Nephron progenitor cell (in vitro differentiated cells): ENCODE data around the gene CYP2R1.

Source experiments
- DNase-seq: peaks from one replicate; pipeline ENCODE4 v3.0.0; 2021
- H3K27ac Mint-ChIP-seq: 2 replicates; pipeline ENCODE4 v1.8.0; 2021; ENCODE audit warnings: mild to moderate bottlenecking, moderate library complexity, mixed read lengths
- H3K27me3 Mint-ChIP-seq: 2 replicates; pipeline ENCODE4 v1.8.0; 2021; ENCODE audit warnings: mild to moderate bottlenecking, low read depth, mixed read lengths; ENCODE audit not compliant: poor library complexity
- H3K36me3 Mint-ChIP-seq: 2 replicates; pipeline ENCODE4 v1.8.0; 2021; ENCODE audit warnings: low read depth, mixed read lengths
- H3K4me1 Mint-ChIP-seq: 2 replicates; pipeline ENCODE4 v1.8.0; 2021; ENCODE audit warnings: mixed read lengths
- H3K4me3 Mint-ChIP-seq: 2 replicates; pipeline ENCODE4 v1.8.0; 2021; ENCODE audit warnings: mild to moderate bottlenecking, moderate library complexity, mixed read lengths
- H3K9me3 Mint-ChIP-seq: 2 replicates; pipeline ENCODE4 v1.8.0; 2021; ENCODE audit warnings: mild to moderate bottlenecking, moderate library complexity, mixed read lengths
- CTCF ChIP-seq: fragments of 200-600 bp; sonication (generic); IDR thresholded peaks from 2 replicates; pipeline ENCODE4 v1.5.0; 2021; ENCODE audit warnings: antibody characterized with exemption

The CYP2R1 gene

DNA sequence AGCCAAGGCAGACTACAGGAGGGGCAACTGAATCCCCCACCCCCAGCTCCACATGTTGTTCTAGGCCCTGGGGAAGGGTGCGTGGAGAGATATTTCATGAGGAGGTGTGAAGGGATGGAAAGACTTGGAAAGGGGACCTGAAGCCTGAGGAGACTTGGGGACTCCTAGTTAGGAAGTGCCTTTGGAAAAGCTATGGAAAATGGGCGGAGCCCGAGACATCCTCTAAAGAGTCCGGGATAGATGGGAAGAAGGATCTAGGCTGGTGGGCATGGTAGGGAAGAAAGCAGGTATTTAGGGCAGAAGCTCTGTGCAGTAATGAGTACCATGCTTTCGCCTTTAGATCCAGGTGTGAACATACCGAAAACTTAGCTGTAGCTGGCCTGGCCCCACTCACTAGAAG is 15.0 kb upstream of the CYP2R1 start:
- no peak overlapping the region for H3K4me3 Mint-ChIP-seq
- H3K27me3 Mint-ChIP-seq = peaks cover 12% of the 10 kb centered on the region
- no peaks in the 10 kb centered on the region for H3K36me3 Mint-ChIP-seq
- H3K27ac Mint-ChIP-seq = no peak overlapping the region
- peaks cover 4% of the 10 kb centered on the region for H3K9me3 Mint-ChIP-seq
- no peak for DNase-seq
- no peaks in the 10 kb centered on the region for H3K4me1 Mint-ChIP-seq
- no peak for TF ChIP-seq CTCF

DNA sequence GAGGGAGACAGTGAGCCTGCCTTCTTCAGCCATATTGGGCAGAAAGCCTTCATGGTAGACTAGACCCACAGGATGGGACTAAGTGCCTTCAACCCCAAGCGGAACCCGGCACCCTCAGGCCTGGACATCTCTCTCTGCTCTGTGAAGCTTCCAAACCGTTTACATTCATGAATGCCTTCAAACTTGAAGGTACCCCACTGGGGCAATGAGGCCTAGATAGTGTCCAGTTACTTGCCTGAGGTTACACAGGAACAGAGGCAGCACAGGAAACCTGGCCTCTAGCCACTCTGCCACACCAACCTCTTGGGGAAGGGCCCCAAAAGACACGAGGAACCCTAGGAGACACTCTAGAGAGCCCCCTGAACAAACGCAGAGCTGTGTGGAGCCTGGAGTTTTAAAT is 14.5 kb upstream of the CYP2R1 start:
- peaks cover 12% of the 10 kb centered on the region for H3K27me3 Mint-ChIP-seq
- no peaks in the 10 kb centered on the region for H3K36me3 Mint-ChIP-seq
- H3K4me1 Mint-ChIP-seq = no peaks in the 10 kb centered on the region
- H3K27ac Mint-ChIP-seq = no peak overlapping the region
- peaks cover 4% of the 10 kb centered on the region for H3K9me3 Mint-ChIP-seq
- DNase-seq = no peak
- H3K4me3 Mint-ChIP-seq = no peak overlapping the region
- no peak for TF ChIP-seq CTCF

GRCh38 chr11:14905104-14906033 is 13.3 kb upstream of the CYP2R1 start:
- H3K9me3 Mint-ChIP-seq = peaks cover 4% of the 10 kb centered on the region
- no peak overlapping the region for H3K27ac Mint-ChIP-seq

GRCh38 chr11:14904745-14905103 is 12.7 kb upstream of the CYP2R1 start:
- no peak overlapping the region for H3K27ac Mint-ChIP-seq
- peak; percentile 41 for TF ChIP-seq CTCF
- H3K36me3 Mint-ChIP-seq = no peaks in the 10 kb centered on the region
- peak; percentile 35 for DNase-seq
- no peak overlapping the region for H3K4me3 Mint-ChIP-seq
- H3K4me1 Mint-ChIP-seq = no peaks in the 10 kb centered on the region
- peaks cover 12% of the 10 kb centered on the region for H3K27me3 Mint-ChIP-seq
- H3K9me3 Mint-ChIP-seq = peaks cover 4% of the 10 kb centered on the region

More at GRCh38 chr11:14905104-14906033, 13.3 kb upstream of the CYP2R1 start:
- Mint-ChIP-seq H3K27me3 (peaks cover 12% of the 10 kb centered on the region), H3K4me1 (no peaks in the 10 kb centered on the region), H3K36me3 (no peaks in the 10 kb centered on the region), H3K4me3 (peak overlapping the region; percentile 64)
- DNase-seq = no peak
- no peak for TF ChIP-seq CTCF

GRCh38 chr11:14902650-14903350 is 10.8 kb upstream of the CYP2R1 start:
- H3K27me3 Mint-ChIP-seq = peaks cover 11% of the 10 kb centered on the region
- no peak for DNase-seq
- no peak for TF ChIP-seq CTCF

More at GRCh38 chr11:14902650-14903350, 10.8 kb upstream of the CYP2R1 start:
- Mint-ChIP-seq H3K36me3 (no peaks in the 10 kb centered on the region), H3K27ac (no peak overlapping the region), H3K4me1 (no peaks in the 10 kb centered on the region), H3K9me3 (peaks cover 4% of the 10 kb centered on the region), H3K4me3 (no peak overlapping the region)
